Measurements from ENCODE around the gene CLSTN2.

CLSTN2 gene

DNA sequence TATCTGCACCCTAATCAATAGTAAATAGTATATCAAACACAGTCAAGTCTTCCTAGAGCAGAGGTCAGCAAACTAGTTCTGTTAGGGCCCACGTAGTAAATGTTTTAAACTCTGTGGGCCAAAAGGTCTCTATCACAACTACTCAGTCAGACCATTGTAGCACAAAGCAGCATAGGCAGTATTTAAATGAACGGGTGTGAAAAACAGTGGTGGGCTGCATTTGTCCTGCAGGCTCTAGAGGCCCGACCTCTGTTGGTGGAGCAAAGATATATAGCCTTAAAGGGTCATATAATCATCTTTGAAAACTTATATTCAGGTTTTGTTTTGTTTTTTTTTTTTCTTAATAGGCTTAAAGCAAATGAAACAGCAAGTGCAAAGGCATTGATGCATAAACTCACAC lies 416.5 kb downstream of the CLSTN2 start:
- no peak for DNase-seq

DNA sequence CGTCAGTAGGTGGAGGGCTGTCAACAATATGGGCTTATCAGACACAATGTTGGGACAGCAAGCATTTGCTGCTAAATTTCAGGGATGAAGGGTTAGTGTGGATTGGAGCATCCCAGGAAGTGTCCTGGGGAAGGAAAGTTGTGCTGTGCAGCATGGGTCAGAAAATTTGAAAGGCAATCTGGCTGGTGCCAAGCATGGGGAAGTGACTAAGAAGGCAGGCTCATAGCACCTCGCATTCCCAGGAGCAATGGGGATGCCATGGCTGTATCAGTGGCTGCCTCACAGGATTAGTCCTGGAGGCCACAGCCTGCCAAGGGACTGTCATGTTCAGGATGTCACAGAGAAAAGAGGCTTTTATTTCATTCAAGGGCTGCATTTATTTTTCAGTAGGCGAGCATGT lies 420.5 kb downstream of the CLSTN2 start:
- DNase-seq, result no peak

DNA sequence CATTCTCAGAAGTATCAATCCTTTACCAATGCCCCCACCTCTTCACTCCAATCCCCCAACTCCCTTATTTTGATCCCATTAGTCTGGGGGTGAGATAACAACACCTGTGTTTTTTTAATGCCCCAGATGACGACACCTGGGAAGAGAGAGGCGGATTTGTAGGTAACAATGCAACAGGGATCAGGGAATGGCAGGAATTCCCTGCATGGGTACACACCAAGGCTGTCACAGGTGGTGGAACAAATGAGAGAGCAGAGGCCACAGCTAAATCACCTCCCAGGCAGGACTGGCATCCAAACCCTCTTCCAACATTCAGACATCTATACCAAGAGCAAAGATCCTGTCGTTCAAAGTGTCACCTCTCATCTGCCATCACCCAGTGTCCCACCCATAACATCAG lies 423.7 kb downstream of the CLSTN2 start:
- no peak for DNase-seq

DNA sequence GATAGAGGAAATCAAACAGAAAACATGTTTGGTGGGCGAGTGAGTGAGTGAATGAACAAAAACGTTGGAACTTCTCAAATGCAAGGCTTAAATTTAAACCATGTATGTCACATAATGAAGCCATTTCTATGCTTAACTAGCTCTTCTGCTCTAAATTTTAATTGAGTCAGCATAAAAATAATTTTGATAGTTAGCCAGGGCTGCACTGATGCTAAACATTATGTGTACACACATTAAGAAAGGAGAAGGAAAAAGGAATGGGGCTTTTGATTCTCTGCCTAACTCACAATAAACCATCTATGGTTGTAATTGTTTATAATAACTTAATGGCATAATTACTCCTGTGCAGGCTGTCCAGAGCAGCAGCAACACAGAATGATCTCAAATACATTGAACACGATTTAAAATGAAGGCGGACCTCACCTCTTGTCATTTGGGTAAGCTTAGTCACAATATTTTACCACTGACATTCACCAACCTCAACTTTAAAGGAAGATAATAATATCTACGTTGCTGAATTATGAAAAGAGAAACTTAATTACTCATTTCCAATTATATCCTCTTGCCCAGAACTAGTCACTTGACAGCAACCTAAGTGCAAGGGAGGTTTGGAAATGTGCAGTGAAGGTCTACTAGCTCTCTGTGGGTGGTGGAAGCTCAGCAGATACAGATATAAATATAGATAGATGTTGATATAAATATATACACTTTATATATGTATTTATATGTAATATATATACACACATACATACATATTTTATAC lies 424.4 kb downstream of the CLSTN2 start:
- DNase-seq, result no peak

DNA sequence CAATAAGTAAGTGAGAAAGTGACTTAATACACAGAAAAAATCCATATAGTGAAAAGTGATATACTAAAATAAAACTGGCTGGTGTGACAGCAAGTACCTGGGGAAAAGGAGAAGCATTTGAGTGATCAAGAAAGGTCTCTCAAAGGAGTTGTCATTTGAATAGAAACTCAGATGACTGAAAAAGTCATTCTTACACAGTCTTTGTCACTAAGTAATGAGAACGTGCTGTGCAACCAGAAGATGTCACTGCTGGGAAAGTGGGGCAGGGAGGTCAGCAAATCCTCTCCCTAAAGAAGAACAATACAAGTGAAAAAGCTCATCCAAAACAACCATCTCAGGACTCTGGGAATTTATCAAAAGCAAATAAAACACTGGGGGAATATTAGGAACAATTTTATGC lies 425.3 kb downstream of the CLSTN2 start:
- no peak for DNase-seq

DNA sequence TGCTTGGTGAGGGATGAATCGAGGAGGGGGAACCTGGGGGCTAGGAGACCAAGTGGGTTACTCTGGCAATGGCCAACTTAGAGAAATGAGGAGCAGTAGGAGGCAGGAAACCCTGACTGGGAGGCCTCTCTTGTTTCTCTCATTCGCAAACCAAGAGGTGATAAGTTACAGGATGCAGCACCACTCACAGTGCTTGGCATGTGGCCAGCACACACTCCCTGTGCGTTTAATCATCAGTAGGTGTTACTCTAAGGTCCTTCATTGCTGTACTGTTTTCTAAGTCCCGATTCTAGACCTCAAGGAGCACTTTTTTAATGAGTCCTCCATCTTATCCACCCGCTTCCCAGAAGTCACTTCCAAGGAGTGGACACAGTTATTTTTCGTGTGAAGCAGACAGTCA lies 428.8 kb downstream of the CLSTN2 start:
- no peak for DNase-seq

DNA sequence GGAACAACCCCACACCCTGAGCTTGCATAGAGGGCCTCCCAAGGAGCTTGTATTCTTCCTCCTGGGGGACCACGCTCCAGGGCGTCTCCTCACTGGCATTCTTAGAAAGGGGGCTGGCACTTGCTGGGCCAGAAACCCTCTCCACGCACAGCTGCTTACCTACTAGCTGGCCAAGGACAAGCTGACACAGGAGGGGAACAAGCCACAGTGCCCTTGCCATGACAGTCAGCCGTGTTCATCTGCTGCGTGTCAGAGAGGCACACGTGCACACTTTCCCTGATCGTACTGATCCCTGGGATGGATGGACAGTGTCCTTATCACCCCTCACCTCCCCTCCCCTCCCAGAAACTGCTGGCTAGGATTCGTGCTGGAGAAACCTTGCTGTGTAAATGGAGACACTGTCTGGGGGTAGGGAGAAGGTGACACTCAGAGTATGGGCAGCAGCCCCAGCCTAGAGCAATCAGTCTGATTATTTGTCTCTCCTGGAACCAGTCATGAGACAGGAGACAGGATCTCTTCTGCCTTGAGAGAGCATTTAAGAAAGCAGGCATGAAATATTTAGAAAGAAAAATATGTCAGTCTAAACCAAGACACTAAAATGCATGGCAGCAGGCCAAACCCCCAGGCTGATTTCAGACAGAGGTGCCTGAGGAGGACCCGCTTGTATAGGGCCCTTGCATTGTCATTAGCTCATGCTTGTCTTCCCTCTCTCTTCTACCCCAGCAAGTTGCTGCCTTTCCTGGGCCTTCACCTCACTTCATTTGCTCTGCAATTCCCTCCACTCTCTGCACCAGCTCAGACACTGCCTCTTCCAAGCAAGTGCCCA lies 431.1 kb downstream of the CLSTN2 start:
- no peak for DNase-seq

DNA sequence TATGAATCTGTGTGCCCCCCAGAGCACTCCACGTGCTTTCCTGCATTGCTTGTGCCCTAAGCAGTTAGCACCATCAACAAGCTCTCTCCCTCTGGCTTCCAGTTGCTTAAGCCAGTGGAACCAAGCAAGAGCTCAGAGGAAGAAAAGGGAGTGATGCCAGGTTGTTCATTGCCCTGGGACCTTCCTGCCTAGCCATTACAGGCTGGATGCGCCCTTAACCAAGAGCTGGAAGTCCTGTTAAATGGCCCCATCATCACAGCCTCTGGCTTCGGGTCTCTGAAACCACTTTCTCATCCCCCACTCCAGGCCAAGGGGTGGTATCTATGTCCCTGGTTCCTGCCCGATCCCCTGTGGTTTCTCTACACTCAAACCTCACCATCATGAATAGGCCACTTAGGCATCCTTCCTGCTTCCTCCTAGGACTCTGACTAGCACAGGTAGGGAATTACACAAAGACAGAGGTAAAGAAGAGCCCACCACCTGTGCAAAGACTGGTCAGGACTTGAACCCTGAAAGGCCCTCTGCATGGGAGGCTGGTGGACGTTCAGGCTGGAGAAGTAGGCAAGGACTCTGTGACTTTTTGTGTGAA lies 433.3 kb downstream of the CLSTN2 start:
- DNase-seq, result no peak

DNA sequence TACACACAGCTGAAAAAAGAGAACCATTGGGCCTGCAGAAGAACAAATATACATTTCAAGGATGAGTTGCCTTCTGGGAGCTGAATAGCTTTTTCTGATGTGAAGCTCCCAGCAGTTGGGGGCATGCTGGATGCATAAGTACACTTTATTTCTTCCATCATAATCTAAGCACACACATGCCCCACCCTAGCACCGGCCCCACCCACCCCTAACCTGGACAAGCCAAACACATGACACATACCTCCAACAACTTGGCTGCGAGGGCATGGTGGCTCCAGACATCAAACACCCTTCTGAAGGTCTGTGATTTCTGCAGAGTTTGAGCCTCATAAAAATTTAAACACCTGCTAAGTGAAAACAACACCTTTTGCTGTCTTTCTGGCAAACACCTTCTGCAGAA lies 435.7 kb downstream of the CLSTN2 start:
- DNase-seq, result no peak

DNA sequence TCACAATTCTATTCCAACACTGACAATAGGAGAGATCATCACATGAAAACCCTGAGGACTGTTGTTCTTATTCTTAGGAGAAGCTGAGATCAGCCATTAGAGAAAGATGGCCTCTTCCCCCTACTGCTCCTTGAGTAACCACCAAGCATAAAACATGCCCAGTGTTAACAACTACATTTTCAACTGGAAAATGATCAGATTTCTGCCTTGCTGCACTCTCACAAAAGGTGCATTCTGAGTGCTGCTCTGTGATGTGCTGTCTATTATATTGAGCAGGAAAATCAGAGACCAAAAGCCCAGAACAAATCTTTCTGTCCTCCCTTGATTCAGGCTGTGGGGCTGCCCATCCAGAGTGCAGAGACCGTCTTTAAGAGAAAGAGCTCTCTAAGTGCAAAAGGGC lies 438.2 kb downstream of the CLSTN2 start:
- DNase-seq, result no peak

DNA sequence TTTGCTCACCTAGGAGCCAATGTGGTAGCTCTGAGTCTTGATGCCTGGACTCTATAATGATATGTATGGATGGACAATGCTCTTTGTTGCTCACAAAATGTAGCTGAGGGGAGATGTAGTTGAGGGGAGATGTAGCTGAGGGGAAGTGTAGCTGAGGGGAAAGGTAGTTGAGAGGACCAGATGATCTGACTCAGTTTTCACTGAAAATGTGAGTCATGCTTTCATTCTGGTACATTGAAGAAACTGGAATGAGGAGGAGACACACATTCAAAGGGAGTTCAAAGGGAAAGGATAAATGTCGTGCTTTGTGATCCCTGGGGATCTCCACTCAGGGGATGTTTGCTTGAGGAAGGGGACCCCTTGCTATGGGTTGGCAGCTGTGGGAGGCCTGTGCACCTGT lies 440.0 kb downstream of the CLSTN2 start:
- DNase-seq, result no peak

DNA sequence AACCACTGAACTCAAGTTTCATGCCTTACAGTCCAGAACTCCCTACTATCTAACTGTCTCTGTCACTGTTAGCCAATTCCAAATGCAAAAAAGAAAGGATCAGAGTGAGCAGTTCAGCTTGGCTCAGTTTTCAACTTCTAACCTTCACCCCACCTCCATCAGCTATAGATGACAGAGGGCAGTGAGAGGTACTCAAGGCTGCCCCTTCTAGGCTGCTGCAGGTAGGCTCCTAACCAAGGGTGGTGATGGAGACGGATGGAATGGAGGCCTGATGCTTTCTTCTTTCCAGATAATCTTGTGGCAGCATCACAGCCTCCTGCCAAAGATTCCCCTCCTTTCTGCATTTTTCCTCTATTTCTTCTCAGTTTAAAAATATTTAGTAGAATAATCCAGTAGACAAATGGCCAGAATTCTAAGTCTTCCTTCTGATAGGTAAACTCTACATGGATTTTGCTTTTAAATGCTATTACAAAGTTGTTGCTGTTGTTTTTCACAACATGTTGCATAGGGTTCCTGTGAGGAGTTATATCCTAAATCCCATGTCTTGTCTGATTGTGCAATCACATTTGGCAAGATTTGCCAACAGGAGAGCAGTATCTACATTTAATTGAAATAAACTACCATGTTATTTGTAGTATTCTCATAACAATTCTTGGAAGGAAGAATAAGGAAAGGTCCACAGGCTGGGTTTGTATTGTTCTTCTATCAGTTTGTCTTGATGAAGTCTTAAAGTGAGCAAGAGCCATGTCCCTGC lies 441.3 kb downstream of the CLSTN2 start:
- no peak for DNase-seq

DNA sequence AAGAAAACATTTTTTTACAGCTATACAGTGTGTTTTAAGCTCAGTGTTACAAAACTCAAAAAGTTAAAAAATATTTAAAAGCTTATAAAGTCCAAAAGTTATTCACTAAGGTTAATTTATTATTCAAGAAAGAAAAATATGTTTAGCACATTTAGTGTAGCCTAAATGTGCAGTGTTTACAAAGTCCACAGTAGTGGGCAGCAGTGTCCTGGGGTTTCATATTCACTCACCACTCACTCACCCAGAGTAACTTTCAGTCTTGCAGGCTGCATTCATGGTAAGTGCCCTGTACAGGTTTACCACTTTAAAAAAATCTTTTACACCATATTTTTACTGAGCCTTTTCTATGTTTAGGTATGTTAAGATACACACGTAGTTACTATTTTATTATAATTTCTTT lies 442.7 kb downstream of the CLSTN2 start:
- no peak for DNase-seq

DNA sequence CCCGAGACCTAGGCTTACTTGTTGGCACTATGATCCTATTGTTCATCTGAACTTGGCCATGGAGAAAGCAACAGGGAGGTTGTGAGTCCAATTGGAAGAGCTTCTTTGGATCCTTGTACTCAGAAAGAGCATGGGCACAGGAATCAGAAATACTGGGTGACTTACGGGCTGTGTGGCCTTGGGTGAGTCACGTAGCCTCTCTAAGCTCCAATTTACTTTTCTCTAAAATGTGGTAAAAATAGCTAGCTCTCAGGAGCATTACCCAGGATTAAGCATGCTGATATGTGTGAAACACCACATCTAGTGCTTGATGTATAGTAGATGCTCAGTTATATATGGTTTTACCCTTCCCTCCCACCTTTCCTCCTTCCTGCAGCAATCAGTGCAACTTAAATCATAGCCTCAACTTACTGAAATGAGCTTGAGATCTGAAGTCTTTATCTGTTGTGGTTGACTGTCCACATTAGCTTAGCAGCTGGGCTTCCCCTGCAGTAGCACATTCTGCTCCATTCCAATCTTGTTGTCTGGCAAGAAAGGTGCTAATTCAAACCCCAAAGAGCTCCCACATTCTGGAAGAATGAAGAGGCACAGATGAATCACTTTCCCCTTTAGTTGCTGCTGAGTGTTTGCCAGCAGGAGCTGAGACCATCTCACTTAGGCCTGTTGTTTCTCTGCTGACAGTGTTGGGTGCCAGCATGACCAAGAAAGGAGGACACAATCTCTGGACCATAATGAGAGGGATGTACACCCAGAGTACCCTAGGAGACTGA lies 443.8 kb downstream of the CLSTN2 start:
- DNase-seq, result no peak

DNA sequence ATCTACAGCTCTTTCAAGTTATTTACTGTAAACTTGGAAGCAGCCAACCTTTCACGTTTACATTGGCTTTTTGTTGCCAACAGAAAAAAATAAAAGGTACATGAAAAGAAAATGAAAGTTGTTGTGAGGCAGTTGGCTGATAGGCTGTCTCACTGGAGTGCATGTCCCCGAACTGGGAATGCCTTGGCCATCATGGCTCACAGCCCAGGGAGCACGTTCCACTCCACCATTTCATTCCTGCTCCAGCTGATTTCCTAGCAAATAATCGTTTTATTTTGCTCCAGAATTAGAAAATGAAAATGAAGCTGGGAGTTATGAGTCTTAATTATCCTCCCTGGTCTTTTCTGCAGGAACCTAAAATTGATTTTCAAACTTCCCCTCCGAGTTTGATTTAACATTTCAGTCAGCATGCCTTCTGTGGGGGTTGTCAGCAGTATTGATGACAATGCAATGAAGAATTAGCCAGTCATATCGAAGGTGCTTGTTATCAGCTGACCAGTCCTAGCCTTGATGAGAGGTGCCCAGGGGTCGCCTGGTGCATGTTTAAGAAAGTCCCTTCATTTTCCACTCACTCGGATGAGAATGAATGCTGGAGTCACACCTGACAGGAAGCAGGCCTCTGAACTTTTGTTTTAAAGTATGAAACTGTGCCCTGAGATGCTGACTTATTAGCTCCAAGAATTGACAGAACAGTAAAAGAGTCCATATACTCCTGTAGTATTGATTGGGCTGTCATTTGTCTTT lies 449.2 kb downstream of the CLSTN2 start:
- no peak for DNase-seq

DNA sequence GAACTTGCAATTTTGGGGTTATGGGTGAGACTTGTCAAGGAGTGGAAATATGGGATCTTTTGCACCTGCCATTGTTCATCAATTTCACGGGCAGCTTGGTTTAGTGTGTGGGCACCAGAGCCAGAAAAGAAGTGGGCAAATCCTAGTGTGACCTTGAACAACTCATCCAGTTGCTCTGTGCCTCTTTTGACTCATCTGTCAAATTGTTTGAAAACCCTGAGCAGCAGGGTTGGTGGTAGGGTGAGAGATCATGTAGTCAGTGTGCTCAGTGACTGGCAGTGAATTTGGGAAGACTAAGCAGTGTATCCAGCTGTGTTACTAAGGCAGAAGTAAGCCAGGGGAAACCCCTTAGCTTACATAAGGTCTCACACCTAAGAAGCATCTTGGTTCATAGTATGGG lies 449.9 kb downstream of the CLSTN2 start:
- DNase-seq, result no peak

DNA sequence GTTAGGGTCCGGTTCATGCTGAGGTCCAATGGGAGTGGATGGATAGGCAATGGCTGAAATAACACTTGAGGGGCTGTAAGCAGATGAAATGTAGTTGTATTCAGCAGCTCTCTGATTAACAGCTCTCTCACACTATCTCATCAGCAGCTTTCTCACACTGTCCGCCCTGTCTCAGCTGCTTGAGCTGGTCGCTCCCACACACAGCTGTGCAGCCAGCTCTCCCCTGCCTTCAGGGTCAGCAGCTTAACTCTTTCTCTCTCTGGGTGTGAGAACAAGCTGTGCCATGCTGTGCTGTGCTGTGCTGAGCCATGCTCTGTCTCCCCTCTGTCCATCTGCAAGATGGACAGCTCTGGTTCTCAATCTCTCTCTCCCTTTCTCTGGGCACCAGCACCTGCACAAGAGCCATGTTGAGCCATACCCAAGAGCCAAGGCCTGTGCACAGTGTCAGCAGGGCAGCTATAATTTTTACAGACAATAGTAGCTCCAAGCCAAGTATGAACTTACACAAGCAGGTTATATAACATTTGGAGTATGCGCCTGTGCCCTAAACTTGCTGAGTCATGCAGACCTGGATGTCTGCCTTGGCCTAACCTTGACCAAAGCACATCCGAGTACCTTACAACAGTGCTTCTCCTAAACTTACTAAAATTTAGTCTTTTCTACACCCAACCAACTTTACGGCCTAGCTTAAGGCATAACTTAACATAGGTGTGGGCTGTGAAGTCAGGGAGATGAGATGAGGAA lies 451.5 kb downstream of the CLSTN2 start:
- no peak for DNase-seq

DNA sequence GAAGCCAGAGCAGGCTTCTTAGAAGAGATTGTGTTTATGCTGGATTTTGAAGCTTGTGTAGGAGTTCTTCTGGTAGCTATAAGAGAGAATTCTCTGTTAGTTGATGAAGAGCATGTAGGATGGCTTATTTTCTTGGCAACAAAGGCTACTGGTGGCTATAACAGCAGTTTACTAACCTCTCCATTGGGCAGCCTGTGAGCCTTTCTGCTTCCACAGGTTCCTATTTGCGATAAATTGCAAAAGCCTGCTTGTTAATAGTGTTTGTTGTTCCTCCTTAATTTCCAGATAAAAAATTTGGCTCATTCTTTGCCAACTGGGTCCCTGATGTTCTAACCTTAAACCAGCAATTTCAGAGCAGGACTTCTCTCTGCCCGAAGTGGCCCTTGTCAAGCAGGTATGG lies 452.3 kb downstream of the CLSTN2 start:
- no peak for DNase-seq

DNA sequence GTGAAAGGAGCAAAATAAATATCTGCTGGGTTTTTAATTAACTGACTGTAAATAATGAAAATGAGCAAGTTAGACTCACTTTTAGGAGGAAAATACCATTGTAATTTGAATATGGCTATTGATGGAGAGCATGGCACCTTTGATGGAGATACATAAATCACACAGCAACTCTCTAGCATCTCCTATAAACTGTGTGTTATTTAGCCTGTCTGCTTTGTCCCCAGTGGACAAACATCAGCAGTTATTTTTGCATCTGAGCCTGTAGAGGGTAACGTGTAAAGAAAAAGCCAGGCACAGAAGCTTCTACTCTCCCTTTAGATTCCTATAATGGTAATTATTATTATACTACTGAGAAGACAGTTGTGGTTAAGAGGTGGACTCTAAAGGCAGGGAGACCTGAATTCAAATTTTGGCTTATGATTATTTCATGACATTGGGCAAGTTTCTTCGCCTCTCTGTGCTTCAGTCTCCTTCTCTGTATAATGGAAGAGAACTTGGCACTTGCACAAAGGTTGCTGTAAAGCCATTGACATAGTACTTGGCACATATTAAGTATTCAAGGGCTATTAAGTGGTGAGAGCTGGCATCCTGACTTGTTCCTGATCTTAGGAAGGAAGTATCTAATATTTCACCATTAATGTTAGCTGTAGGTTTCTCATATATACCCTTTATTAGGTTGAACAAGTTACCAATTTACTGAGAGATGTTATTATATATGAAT lies 453.4 kb downstream of the CLSTN2 start:
- DNase-seq, result no peak

DNA sequence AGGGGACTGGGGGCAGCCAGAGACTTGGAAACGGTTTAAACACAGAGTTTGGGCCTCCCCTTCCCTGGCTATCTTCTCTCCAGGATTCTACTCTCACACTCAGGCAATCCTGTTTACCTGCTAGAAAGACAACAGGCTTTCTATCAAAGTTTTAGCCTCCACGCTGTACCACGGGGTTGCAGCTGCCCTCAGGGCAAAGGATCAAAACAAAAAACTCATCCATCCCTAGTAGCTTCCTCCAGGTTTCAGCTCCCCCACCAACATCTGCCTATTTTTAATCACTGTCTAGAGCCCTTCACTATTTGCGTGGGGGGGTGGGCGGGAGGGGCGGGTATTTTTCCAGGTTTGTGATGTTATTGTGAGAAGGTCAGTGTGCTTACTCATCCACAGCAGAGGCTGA lies 456.1 kb downstream of the CLSTN2 start:
- DNase-seq, result no peak
